Measurements from ENCODE around the gene CIAPIN1.

CIAPIN1 gene

DNA sequence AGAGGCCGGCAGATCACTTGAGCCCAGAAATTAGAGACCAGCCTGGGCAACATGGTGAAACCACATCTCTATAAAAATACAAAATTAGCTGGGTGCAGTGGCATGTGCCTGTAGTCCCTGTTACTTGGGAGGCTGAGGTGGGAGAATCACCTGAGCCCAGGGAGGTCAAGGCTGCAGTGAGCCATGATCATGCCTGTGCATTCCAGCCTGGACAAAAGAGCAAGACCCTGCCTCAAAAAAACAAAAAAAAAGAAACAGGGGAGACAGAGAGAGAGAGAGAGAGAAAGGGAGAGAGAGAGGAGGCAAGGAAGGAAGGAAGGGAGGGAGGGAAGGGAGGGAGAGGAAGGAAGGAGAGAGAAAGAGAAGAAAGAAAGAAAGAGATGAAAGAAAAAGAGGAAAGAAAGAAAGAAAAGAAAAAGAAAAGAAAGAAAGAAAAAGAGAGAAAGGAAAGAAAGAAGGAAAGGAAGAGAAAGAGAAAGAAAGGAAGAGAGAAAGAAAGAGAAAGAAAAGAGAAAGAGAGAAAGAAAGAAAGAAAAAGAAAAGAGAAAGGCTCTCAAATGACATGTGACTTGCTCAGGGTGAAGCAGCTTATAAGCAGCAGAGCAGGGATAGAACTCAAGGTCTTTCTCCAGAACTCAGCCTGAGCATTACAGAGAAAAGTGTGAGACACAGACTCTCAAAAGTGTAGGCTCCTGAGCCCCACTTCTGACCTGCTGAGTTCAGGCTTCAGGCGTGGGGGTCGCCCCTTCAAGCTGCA lies 59.4 kb downstream of the CIAPIN1 start:
- H3K27me3 Mint-ChIP-seq = no peaks in the 10 kb centered on the region
- H3K4me1 Mint-ChIP-seq = no peaks in the 10 kb centered on the region
- H3K36me3 Mint-ChIP-seq (ENCODE audit: insufficient read depth) = no peaks in the 10 kb centered on the region
- no peak overlapping the region for H3K27ac Mint-ChIP-seq (ENCODE audit: low read depth)
- no peak for DNase-seq (ENCODE audit: low spot score in 2 of 2)
- no peak for ATAC-seq (replicated peaks; ENCODE audit: extremely low read depth, poor library complexity, severe bottlenecking)
- H3K4me3 Mint-ChIP-seq = no peak overlapping the region
- H3K9me3 Mint-ChIP-seq = no peaks in the 10 kb centered on the region

DNA sequence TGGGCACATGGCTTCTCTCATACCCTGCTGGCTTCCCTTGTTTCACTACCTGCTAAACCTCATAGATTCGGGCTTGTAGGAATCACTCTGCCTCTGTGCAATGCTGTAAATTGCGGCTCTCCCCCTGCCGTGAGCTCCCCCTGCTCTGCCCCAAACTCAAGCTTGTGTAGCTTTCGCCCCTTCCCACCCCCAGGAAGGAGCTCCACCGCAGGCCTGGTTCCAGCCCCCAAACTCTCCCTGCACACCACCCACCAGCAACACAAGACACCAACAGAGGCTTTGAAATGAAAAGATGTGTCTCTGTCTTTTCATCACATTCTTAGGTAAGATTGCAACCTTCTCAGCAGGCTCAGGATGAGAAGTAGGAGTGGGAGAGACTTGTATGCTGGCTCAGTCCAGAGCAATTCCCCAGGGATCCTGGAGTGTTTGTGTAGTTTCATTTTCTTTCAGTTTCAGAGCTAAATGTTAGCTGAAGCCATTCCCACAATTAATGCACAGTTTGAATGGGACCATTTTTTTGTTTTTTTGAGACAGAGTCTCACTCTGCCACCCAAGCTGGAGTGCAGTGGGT lies 60.7 kb downstream of the CIAPIN1 start:
- no peaks in the 10 kb centered on the region for H3K4me1 Mint-ChIP-seq
- ATAC-seq (replicated peaks; ENCODE audit: extremely low read depth, poor library complexity, severe bottlenecking) = no peak
- no peak for DNase-seq (ENCODE audit: low spot score in 2 of 2)
- no peak overlapping the region for H3K27ac Mint-ChIP-seq (ENCODE audit: low read depth)
- no peaks in the 10 kb centered on the region for H3K9me3 Mint-ChIP-seq
- no peaks in the 10 kb centered on the region for H3K36me3 Mint-ChIP-seq (ENCODE audit: insufficient read depth)
- no peaks in the 10 kb centered on the region for H3K27me3 Mint-ChIP-seq
- no peak overlapping the region for H3K4me3 Mint-ChIP-seq

DNA sequence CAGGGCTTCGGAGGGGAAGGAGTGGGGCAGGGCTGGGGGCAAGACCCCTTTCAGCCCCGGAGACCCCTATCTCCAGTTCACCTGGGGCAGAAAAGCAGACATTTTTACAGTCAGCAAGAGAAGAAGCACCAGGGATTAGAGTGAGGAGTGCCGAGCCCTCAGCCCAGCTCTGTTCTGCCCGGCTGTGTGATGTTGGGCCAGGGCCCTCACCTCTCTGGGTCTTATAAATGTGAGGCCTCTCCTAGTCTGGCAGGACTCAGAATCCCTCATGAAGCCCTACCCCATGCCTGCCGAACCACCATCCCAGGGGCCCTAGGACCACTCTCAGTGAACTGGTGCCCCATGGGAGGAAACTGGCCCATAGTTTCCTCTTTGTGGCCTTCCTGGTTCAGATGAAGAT lies 62.1 kb downstream of the CIAPIN1 start:
- no peaks in the 10 kb centered on the region for H3K27me3 Mint-ChIP-seq
- no peaks in the 10 kb centered on the region for H3K4me1 Mint-ChIP-seq
- DNase-seq (ENCODE audit: low spot score in 2 of 2) (no peak), ATAC-seq (replicated peaks; ENCODE audit: extremely low read depth, poor library complexity, severe bottlenecking) (no peak)
- no peaks in the 10 kb centered on the region for H3K36me3 Mint-ChIP-seq (ENCODE audit: insufficient read depth)
- H3K27ac Mint-ChIP-seq (ENCODE audit: low read depth) = no peak overlapping the region
- H3K4me3 Mint-ChIP-seq = no peak overlapping the region
- H3K9me3 Mint-ChIP-seq = no peaks in the 10 kb centered on the region

DNA sequence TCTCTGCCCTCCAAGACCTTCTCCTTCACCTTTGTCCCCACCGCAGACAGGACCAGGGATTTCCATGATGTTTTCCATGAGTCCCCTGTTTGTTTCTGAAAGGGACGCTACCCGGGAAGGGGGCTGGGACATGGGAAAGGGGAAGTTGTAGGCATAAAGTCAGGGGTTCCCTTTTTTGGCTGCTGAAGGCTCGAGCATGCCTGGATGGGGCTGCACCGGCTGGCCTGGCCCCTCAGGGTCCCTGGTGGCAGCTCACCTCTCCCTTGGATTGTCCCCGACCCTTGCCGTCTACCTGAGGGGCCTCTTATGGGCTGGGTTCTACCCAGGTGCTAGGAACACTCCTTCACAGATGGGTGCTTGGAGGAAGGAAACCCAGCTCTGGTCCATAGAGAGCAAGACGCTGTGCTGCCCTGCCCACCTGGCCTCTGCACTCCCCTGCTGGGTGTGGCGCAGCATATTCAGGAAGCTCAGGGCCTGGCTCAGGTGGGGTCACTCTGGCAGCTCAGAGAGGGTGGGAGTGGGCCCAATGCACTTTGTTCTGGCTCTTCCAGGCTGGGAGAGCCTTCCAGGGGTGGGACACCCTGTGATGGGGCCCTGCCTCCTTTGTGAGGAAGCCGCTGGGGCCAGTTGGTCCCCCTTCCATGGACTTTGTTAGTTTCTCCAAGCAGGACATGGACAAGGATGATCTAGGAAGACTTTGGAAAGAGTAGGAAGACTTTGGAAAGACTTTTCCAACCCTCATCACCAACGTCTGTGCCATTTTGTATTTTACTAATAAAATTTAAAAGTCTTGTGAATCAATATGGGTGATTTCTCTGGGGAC lies 62.7 kb downstream of the CIAPIN1 start:
- Mint-ChIP-seq H3K27me3 (no peaks in the 10 kb centered on the region), H3K27ac (ENCODE audit: low read depth) (no peak overlapping the region), H3K36me3 (ENCODE audit: insufficient read depth) (no peaks in the 10 kb centered on the region), H3K4me1 (no peaks in the 10 kb centered on the region), H3K4me3 (no peak overlapping the region), H3K9me3 (no peaks in the 10 kb centered on the region)
- ATAC-seq (replicated peaks; ENCODE audit: extremely low read depth, poor library complexity, severe bottlenecking) (no peak), DNase-seq (ENCODE audit: low spot score in 2 of 2) (no peak)

DNA sequence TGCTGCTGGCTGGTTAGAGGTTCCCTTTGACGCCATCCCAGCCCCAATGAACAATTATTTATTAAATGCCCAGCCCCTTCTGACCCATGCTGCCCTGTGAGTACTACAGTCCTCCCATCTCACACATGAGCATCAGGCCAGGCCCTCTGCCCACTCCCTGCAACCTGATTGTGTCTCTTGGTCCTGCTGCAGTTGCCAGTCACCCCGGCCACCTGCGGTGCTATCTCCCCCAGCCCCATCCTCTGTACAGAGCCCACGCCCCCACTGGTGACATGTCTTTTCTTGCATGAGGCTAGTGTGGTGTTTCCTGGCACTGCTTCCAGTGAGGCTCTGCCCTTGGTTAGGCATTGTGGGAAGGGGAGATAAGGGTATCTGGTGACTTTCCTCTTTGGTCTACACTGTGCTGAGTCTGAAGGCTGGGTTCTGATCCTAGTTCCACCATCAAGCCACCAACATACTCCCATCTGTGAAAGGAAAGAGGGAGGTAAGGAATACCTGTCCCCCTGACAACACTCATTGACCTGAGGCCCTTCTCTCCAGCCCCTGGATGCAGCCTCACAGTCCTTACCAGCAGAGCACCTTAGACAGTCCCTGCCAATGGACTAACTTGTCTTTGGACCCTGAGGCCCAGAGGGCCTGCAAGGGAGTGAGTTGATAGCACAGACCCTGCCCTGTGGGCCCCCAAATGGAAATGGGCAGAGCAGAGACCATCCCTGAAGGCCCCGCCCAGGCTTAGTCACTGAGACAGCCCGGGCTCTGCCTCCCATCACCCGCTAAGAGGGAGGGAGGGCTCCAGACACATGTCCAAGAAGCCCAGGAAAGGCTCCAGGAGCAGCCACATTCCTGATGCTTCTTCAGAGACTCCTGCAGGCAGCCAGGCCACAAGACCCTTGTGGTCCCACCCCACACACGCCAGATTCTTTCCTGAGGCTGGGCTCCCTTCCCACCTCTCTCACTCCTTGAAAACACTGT lies 63.6 kb downstream of the CIAPIN1 start:
- Mint-ChIP-seq H3K4me1 (no peaks in the 10 kb centered on the region), H3K36me3 (ENCODE audit: insufficient read depth) (no peaks in the 10 kb centered on the region), H3K4me3 (no peak overlapping the region), H3K27me3 (no peaks in the 10 kb centered on the region), H3K27ac (ENCODE audit: low read depth) (no peak overlapping the region), H3K9me3 (no peaks in the 10 kb centered on the region)
- no peak for DNase-seq (ENCODE audit: low spot score in 2 of 2)
- no peak for ATAC-seq (replicated peaks; ENCODE audit: extremely low read depth, poor library complexity, severe bottlenecking)

DNA sequence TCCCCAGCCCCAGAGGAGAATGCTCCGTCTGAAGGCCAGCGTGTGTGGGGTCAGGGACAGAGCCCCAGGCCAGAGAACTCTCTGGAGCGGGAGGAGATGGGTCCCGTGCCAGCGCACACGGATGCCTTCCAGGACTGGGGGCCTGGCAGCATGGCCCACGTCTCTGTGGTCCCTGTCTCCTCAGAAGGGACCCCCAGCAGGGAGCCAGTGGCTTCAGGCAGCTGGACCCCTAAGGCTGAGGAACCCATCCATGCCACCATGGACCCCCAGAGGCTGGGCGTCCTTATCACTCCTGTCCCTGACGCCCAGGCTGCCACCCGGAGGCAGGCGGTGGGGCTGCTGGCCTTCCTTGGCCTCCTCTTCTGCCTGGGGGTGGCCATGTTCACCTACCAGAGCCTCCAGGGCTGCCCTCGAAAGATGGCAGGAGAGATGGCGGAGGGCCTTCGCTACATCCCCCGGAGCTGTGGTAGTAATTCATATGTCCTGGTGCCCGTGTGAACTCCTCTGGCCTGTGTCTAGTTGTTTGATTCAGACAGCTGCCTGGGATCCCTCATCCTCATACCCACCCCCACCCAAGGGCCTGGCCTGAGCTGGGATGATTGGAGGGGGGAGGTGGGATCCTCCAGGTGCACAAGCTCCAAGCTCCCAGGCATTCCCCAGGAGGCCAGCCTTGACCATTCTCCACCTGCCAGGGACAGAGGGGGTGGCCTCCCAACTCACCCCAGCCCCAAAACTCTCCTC lies 64.5 kb downstream of the CIAPIN1 start:
- no peak overlapping the region for H3K27ac Mint-ChIP-seq (ENCODE audit: low read depth)
- no peak for ATAC-seq (replicated peaks; ENCODE audit: extremely low read depth, poor library complexity, severe bottlenecking)
- H3K4me3 Mint-ChIP-seq = no peak overlapping the region

DNA sequence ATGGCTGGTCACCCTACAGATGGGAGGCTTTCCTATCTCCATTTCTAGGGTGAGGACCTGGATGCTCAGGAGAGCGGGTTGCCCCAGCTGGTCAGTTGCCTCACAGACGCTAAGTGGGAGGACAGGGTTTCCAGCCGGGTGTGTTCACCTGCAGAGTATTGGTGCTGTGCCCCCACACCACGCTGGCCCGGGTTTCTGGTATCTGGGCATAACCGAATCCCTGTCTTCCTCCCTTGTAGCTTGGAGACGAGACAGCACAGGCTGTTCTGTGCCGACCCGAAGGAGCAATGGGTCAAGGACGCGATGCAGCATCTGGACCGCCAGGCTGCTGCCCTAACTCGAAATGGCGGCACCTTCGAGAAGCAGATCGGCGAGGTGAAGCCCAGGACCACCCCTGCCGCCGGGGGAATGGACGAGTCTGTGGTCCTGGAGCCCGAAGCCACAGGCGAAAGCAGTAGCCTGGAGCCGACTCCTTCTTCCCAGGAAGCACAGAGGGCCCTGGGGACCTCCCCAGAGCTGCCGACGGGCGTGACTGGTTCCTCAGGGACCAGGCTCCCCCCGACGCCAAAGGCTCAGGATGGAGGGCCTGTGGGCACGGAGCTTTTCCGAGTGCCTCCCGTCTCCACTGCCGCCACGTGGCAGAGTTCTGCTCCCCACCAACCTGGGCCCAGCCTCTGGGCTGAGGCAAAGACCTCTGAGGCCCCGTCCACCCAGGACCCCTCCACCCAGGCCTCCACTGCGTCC lies 65.2 kb downstream of the CIAPIN1 start:
- Mint-ChIP-seq H3K4me3 (no peak overlapping the region), H3K36me3 (ENCODE audit: insufficient read depth) (no peaks in the 10 kb centered on the region), H3K4me1 (no peaks in the 10 kb centered on the region), H3K27me3 (no peaks in the 10 kb centered on the region), H3K9me3 (no peaks in the 10 kb centered on the region), H3K27ac (ENCODE audit: low read depth) (no peak overlapping the region)
- no peak for DNase-seq (ENCODE audit: low spot score in 2 of 2)
- no peak for ATAC-seq (replicated peaks; ENCODE audit: extremely low read depth, poor library complexity, severe bottlenecking)

More for the DNA sequence above, 64.5 kb downstream of the CIAPIN1 start:
- no peak for DNase-seq (ENCODE audit: low spot score in 2 of 2)
- H3K4me1 Mint-ChIP-seq = no peaks in the 10 kb centered on the region
- no peaks in the 10 kb centered on the region for H3K27me3 Mint-ChIP-seq
- no peaks in the 10 kb centered on the region for H3K36me3 Mint-ChIP-seq (ENCODE audit: insufficient read depth)
- H3K9me3 Mint-ChIP-seq = no peaks in the 10 kb centered on the region

DNA sequence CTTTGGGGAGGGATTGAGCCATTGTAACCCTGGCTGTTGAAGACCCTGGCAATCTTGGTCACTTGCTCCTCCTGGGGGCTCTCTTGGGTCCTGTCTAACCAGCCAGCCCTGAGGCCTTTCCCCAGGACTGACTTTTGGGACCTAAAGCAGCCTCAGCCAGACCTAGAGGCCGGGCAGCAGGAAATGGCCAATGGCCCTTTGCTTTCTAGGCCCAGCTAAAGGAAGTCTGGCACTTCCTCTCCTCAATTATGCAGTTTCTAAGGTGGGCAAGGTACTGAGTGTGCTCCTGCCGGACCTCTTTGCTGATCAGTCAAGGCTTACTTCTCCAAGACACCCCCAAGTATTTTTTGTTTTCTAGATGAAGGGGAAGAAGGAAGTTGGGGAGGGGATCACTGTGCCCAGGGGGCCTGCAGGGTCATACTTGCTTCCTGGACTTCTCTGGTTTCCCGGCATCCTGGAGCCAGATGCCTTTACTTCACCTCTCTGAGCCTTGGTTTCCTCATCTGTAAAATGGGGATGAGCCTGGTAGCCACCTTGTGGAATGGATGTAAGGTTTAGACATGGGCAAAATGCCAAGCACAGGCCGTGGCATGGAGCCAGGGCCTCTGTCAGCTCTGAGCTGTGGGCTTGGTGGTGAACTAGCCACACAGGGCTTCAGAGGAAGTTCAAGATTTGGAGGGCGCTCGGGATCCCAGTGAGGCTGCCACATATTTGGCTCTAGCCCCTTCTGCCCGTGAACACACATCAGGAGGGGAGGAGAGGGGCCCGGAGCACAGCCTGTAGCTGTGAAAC lies 66.3 kb downstream of the CIAPIN1 start:
- H3K4me3 Mint-ChIP-seq = no peak overlapping the region
- ATAC-seq (replicated peaks; ENCODE audit: extremely low read depth, poor library complexity, severe bottlenecking) (no peak), DNase-seq (ENCODE audit: low spot score in 2 of 2) (no peak)
- no peaks in the 10 kb centered on the region for H3K9me3 Mint-ChIP-seq
- no peaks in the 10 kb centered on the region for H3K27me3 Mint-ChIP-seq
- no peak overlapping the region for H3K27ac Mint-ChIP-seq (ENCODE audit: low read depth)
- H3K4me1 Mint-ChIP-seq = no peaks in the 10 kb centered on the region
- no peaks in the 10 kb centered on the region for H3K36me3 Mint-ChIP-seq (ENCODE audit: insufficient read depth)

DNA sequence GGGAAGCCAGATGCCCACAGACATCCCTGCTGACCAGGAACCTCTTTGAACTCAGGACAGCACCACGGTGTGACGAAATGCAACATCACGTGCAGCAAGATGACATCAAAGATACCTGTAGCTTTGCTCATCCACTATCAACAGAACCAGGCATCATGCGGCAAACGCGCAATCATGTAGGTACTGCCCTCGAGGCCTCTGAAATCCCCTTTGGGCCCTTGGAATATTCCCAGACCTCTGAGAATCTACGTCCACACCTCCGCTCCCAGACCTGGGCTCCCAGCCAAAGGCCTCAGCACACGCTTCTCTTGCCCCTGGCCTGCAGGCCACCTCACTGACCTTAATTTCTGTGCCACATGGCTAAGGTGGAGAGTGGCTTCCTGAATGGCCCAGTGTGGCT lies 67.6 kb downstream of the CIAPIN1 start:
- DNase-seq (ENCODE audit: low spot score in 2 of 2) = no peak
- H3K9me3 Mint-ChIP-seq = no peaks in the 10 kb centered on the region
- no peak overlapping the region for H3K4me3 Mint-ChIP-seq
- no peaks in the 10 kb centered on the region for H3K27me3 Mint-ChIP-seq
- H3K4me1 Mint-ChIP-seq = no peaks in the 10 kb centered on the region
- no peak overlapping the region for H3K27ac Mint-ChIP-seq (ENCODE audit: low read depth)
- no peak for ATAC-seq (replicated peaks; ENCODE audit: extremely low read depth, poor library complexity, severe bottlenecking)
- no peaks in the 10 kb centered on the region for H3K36me3 Mint-ChIP-seq (ENCODE audit: insufficient read depth)

Data from central memory CD8-positive, alpha-beta T cell (primary cell).